GM18520 (cell line): Measurements from ENCODE around the gene CHCHD6.

Experiments used
- ATAC-seq: cut with Tn5 transposase; IDR thresholded peaks from one replicate; pipeline ENCODE4 v1.9.1; 2021; ENCODE audit not compliant: unreplicated experiment

Gene CHCHD6

DNA sequence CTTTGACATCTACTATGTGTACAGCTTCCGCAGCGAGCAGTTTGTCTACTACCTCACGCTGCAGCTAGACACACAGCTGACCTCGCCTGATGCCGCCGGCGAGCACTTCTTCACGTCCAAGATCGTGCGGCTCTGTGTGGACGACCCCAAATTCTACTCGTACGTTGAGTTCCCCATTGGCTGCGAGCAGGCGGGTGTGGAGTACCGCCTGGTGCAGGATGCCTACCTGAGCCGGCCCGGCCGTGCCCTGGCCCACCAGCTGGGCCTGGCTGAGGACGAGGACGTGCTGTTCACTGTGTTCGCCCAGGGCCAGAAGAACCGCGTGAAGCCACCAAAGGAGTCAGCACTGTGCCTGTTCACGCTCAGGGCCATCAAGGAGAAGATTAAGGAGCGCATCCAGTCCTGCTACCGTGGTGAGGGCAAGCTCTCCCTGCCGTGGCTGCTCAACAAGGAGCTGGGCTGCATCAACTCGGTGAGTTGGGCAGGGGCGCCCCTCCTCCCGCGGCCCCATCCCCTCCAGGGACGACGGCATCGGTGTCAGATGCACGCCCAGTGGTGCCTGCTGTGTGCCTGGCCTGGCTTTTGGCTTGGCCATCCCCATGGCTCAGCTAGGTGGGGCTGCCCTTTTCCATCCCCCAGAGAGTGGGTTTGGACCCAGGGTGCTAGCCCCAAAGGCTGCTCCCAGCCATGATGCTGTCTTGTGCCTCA is 285.4 kb downstream of the CHCHD6 start:
- no peak for ATAC-seq

- ATAC-seq, result no peak
These were observed 286.1 kb downstream of the CHCHD6 start for GRCh38 chr3:126990024-126990700.

GRCh38 chr3:126990890-126991289 is 286.9 kb downstream of the CHCHD6 start:
- ATAC-seq, result no peak

GRCh38 chr3:126991366-126992200 is 287.5 kb downstream of the CHCHD6 start:
- ATAC-seq, result no peak

- no peak for ATAC-seq
These were observed 288.2 kb downstream of the CHCHD6 start for GRCh38 chr3:126992216-126992615.

DNA sequence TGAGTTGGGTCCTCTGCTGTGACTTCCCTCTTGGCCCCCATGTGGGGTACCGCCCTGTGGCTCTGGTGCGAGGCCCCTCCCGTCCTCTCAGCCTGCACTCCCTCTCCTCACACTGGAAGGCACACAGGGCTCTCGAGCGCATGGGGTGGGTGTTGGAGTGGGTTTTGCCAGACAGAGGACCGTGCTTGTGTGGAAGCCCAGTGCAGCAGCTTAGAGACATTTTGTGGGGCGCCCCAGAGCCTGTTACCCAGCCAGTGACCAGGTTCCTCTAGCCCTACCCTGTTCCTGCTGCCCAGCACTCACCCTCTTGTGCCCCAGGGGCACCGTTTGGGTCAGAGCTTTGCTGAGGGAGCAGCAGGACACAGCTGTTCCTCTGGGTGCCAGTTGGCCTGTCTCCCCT is 288.7 kb downstream of the CHCHD6 start:
- ATAC-seq, result no peak

DNA sequence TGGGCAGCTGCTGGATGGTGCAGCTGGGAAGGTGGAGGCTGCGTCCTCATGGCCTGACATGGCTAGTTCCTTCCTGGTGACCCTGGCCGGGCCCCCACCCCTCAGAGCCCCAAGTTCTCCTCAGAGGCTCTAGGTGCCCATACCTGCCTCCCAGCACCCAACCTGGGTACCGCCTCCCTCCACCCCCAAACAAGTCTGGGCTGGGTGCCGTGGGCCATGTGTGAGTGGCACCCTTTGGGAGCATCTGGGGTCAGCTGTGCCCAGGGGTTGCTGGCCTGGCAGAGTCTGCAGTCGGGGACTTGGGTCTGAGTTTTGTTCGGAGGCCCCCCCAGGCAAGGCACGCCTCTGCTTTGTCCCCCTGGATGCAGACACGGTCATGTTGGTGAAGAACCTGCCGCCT is 289.4 kb downstream of the CHCHD6 start:
- ATAC-seq, result no peak

DNA sequence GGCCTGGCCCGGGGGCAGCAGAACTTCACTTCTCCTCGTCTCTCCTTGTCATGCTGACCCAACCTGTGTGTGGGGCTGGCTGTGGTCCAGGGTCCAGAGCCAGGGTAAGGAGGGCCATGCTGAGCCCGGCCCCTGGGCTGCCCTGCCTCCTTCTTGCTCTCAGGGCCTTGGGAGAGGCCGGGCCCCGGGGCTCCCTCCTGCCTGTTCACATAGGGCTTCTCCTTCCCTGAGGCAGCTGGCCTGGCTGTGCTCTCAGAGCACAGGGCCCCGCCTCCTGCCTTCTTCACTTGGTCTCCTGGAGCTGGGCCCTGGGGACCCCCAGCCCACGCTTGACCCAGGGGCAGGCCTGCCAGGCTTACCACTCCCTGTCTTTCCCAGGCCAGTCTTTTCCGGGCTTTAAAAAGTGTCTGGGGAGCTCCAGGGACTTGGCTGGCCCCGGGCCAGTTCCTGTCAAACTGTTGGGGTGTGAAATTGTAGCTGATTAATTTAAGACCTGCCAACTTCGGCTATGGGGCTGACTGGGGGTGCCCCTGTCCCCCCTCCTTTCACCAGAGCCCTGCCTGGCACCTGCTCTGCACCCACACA is 290.7 kb downstream of the CHCHD6 start:
- no peak for ATAC-seq

GRCh38 chr3:126995254-126995780 is 291.3 kb downstream of the CHCHD6 start:
- ATAC-seq, result no peak

- no peak for ATAC-seq
These were observed 292.0 kb downstream of the CHCHD6 start for GRCh38 chr3:126995926-126996512.

DNA sequence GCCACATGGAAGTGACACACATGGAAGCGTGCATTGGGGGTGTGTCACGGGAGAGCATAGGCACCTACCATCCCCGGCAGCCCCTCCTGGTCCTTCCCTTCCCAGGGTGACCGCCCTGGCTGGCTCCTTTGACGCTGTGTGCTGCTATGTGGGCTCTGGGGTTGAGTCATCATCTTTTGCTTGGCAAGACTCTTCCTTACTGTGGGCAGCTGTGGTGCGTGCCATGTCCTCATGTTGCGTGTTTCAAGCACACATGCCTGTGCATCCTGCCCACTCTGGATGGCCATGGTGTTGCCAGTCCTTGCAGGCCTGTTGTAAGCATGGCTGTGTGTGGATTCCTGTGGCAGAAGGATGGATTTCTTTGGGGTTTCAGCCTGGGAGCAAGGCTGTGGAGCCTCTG is 292.9 kb downstream of the CHCHD6 start:
- no peak for ATAC-seq

GRCh38 chr3:126997455-126998038 is 293.5 kb downstream of the CHCHD6 start:
- ATAC-seq, result no peak

- ATAC-seq, result no peak
These were observed 294.3 kb downstream of the CHCHD6 start for GRCh38 chr3:126998320-126998719.

DNA sequence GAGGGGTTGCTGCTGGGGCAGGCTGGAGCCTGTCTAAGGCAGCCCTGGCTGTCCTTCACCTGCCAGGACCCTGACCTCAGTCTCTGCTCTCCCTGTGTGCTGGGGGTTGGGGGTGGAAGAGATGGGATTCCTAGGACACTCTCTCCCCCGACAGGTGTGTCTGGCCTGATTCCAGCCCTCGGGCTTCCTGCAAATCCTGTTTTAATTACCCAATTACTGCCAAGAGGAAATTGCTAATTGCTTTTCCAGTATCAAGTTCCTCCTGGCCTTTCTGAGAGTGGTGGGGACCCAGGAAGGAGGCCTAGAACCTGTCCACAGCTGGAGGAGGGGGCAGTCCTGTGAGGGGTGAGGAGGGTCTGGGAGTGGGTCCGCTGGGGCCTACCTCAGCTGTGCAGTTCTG is 294.7 kb downstream of the CHCHD6 start:
- no peak for ATAC-seq

DNA sequence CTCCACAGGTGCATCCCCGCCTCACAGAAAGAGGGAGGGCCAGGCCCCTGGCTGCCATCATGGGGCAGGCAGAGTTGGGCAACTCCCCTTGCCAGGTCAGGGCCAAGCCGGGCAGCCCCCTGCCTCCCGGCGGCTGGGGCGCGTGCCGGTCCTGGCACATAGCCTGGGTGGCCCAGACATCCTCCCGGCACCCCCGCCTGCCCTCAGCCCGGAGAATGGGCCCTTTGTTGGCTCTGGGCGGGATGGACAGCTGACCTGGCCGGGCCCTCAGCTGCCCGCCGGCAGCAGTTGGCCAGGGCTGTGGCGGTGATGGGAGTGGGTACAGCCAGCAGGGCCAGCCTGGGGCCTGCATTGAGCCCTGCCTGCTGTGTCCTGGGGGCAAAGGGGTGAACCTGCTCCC is 295.3 kb downstream of the CHCHD6 start:
- no peak for ATAC-seq

DNA sequence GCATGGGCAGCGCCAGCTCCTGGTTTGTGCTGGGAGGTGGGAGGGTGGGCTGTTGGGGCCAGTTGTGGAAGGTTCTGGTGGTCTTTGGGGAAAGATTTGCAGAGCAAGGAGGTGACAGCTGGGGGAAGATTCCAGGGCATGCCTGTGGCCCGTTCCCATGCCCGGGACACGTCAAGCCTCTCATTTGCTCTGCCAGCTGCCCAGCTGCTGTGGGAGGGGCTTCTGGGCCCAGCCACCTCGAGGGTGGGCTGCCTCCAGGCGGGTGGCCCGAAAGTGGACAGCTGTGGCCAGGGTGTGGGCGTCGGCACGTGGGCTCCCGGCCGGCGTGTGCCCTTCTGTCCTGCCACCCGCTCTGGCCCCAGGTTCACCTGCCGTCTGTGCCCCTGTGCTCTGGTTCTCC is 296.1 kb downstream of the CHCHD6 start:
- no peak for ATAC-seq

DNA sequence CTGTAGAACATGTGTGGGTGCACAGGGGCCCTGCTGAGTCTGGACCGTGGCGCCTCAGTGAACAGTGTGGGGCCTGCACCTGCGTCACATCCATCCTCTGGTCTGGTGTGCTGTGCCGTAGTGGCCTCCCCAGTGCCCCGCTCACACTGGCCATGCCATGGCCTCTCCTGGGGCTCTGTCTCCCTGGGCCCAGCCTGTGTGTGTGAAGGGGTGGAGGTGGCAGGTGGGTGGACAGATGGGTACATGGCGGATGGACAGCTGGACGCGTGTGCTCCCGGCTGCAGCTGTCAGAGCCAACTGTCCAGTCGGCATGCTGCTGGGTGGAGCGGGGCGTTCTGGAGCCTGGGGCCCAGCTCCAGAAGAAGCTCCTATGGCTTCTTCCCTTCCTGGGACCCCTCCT is 296.7 kb downstream of the CHCHD6 start:
- ATAC-seq, result no peak

- no peak for ATAC-seq
These were observed 297.6 kb downstream of the CHCHD6 start for GRCh38 chr3:127001486-127002194.

GRCh38 chr3:127002195-127003174 is 298.4 kb downstream of the CHCHD6 start:
- ATAC-seq, result no peak
